Neural progenitor cell (in vitro differentiated cells): ENCODE results near the gene AP3B2. TPM values are rescaled to one million over a fixed set of nuclear protein-coding genes. Genes with fewer than 3 reads are reported as not detected.

Experiments
- DNase-seq: peaks from one replicate; pipeline ENCODE4 v3.0.0-alpha.2; 2016; ENCODE audit warnings: low spot score
- H2AFZ ChIP-seq: fragments of 200-600 bp; sonication (generic); replicated peaks from 2 replicates; pipeline ENCODE4 v1.6.1; 2016; ENCODE audit warnings: antibody characterized with exemption
- H3F3A ChIP-seq: fragments of 200-600 bp; sonication (generic); 2 replicates; pipeline ENCODE4 v1.6.1; 2016; ENCODE audit warnings: antibody characterized with exemption, low read depth
- H3K27ac ChIP-seq: fragments of 200-600 bp; sonication (generic); 2 replicates; pipeline ENCODE4 v1.5.1; 2016; ENCODE audit warnings: mild to moderate bottlenecking
- H3K27me3 ChIP-seq: fragments of 200-600 bp; sonication (generic); 2 replicates; pipeline ENCODE4 v1.6.1; 2016; ENCODE audit warnings: mild to moderate bottlenecking, moderate library complexity
- H3K36me3 ChIP-seq: fragments of 200-600 bp; sonication (generic); 2 replicates; pipeline ENCODE4 v1.5.1; 2016
- H3K4me1 ChIP-seq: fragments of 200-600 bp; sonication (generic); 2 replicates; pipeline ENCODE4 v1.6.1; 2016; ENCODE audit warnings: mixed run types
- H3K4me2 ChIP-seq: fragments of 200-600 bp; sonication (generic); 2 replicates; pipeline ENCODE4 v1.6.1; 2016
- H3K4me3 ChIP-seq: fragments of 200-600 bp; sonication (generic); 2 replicates; pipeline ENCODE4 v1.5.1; 2016
- H3K79me2 ChIP-seq: fragments of 200-600 bp; sonication (generic); 2 replicates; pipeline ENCODE4 v1.6.1; 2016; ENCODE audit warnings: low read depth
- H3K9ac ChIP-seq: fragments of 200-600 bp; sonication (generic); 2 replicates; pipeline ENCODE4 v1.6.1; 2016
- H3K9me3 ChIP-seq: fragments of 200-600 bp; sonication (generic); 2 replicates; pipeline ENCODE4 v1.5.1; 2016; ENCODE audit warnings: low read depth
- H4K20me1 ChIP-seq: fragments of 200-600 bp; sonication (generic); 2 replicates; pipeline ENCODE4 v1.6.1; 2016; ENCODE audit warnings: low read depth
- H3K27ac Mint-ChIP-seq: 3 replicates; pipeline ENCODE4 v1.8.0; 2021; ENCODE audit warnings: mixed read lengths
- H3K27me3 Mint-ChIP-seq: 2 replicates; pipeline ENCODE4 v1.8.0; 2022; ENCODE audit warnings: low read depth, mild to moderate bottlenecking, inconsistent platforms, moderate library complexity, mixed read lengths; ENCODE audit not compliant: insufficient read depth
- H3K36me3 Mint-ChIP-seq: 3 replicates; pipeline ENCODE4 v1.8.0; 2021; ENCODE audit warnings: mixed read lengths
- H3K4me1 Mint-ChIP-seq: 3 replicates; pipeline ENCODE4 v1.8.0; 2021; ENCODE audit warnings: mixed read lengths
- H3K4me3 Mint-ChIP-seq: 3 replicates; pipeline ENCODE4 v1.8.0; 2021; ENCODE audit warnings: mild to moderate bottlenecking, moderate library complexity, mixed read lengths
- H3K9me3 Mint-ChIP-seq: 3 replicates; pipeline ENCODE4 v1.8.0; 2020; ENCODE audit warnings: mixed read lengths
- CTCF ChIP-seq: fragments of 200-600 bp; sonication (generic); IDR thresholded peaks from 2 replicates; pipeline ENCODE4 v1.5.1; 2017; ENCODE audit warnings: antibody characterized with exemption, mild to moderate bottlenecking
- EZH2 ChIP-seq: fragments of 200-600 bp; sonication (generic); IDR thresholded peaks from 2 replicates; pipeline ENCODE4 v1.6.1; 2017; ENCODE audit warnings: antibody characterized with exemption, mild to moderate bottlenecking, moderate library complexity
- EZH2phosphoT487 ChIP-seq: fragments of 200-600 bp; sonication (generic); IDR thresholded peaks from 2 replicates; pipeline ENCODE4 v1.6.1; 2017; ENCODE audit warnings: antibody characterized with exemption
- total RNA-seq: library from RNA; depleted of rRNA; stranded (reverse); fragments of >200 nt; gene quantifications from 2 replicates; pipeline ENCODE4 v1.2.3, GENCODE V29; 2015; ENCODE audit warnings: low replicate concordance

The AP3B2 gene
- total RNA-seq, 1 donor from 2014 or later, result 0.97 TPM

GRCh38 chr15:82656641-82657266, 52.9 kb downstream of the AP3B2 start:
- H3F3A ChIP-seq, result no peaks in the 10 kb centered on the region
- no peak overlapping the region for H3K9ac ChIP-seq
- H3K27ac Mint-ChIP-seq, result no peak overlapping the region
- no peaks in the 10 kb centered on the region for H3K9me3 Mint-ChIP-seq
- no peak overlapping the region for H2AFZ ChIP-seq
- no peaks in the 10 kb centered on the region for H3K4me1 ChIP-seq
- H3K27me3 Mint-ChIP-seq, result peaks cover 17% of the 10 kb centered on the region
- no peak overlapping the region for H3K4me3 Mint-ChIP-seq
- peaks cover 26% of the 10 kb centered on the region for H3K27me3 ChIP-seq
- TF ChIP-seq CTCF (no peak), EZH2phosphoT487 (no peak), EZH2 (no peak)
- no peak for DNase-seq
- H4K20me1 ChIP-seq, result no peaks in the 10 kb centered on the region
- no peak overlapping the region for H3K27ac ChIP-seq
- H3K4me3 ChIP-seq, result no peak overlapping the region
- H3K36me3 Mint-ChIP-seq, result no peaks in the 10 kb centered on the region
- no peaks in the 10 kb centered on the region for H3K36me3 ChIP-seq
- no peak overlapping the region for H3K4me2 ChIP-seq
- no peaks in the 10 kb centered on the region for H3K79me2 ChIP-seq
- no peaks in the 10 kb centered on the region for H3K4me1 Mint-ChIP-seq
- H3K9me3 ChIP-seq, result no peaks in the 10 kb centered on the region

- Mint-ChIP-seq H3K4me3 (no peak overlapping the region), H3K4me1 (no peaks in the 10 kb centered on the region), H3K27me3 (peaks cover 18% of the 10 kb centered on the region), H3K36me3 (no peaks in the 10 kb centered on the region), H3K27ac (no peak overlapping the region), H3K9me3 (no peaks in the 10 kb centered on the region)
- no peak for DNase-seq
- no peaks in the 10 kb centered on the region for H3K36me3 ChIP-seq
- no peak overlapping the region for H2AFZ ChIP-seq
- H3K4me1 ChIP-seq, result no peaks in the 10 kb centered on the region
- H3K4me2 ChIP-seq, result no peak overlapping the region
- H3K27me3 ChIP-seq, result peaks cover 37% of the 10 kb centered on the region
- no peaks in the 10 kb centered on the region for H3F3A ChIP-seq
- no peak overlapping the region for H3K9ac ChIP-seq
- H3K27ac ChIP-seq, result no peak overlapping the region
- no peak for TF ChIP-seq EZH2phosphoT487
- TF ChIP-seq CTCF, result no peak
- no peak for TF ChIP-seq EZH2
- H3K79me2 ChIP-seq, result no peaks in the 10 kb centered on the region
- H4K20me1 ChIP-seq, result no peaks in the 10 kb centered on the region
- H3K9me3 ChIP-seq, result no peaks in the 10 kb centered on the region
- H3K4me3 ChIP-seq, result no peak overlapping the region
Observed at GRCh38 chr15:82655606-82656005, 54.1 kb downstream of the AP3B2 start.

GRCh38 chr15:82653483-82654168, 56.0 kb downstream of the AP3B2 start:
- no peaks in the 10 kb centered on the region for H3K36me3 Mint-ChIP-seq
- no peak overlapping the region for H3K27ac ChIP-seq
- H3K79me2 ChIP-seq, result no peaks in the 10 kb centered on the region
- no peak overlapping the region for H3K4me3 Mint-ChIP-seq
- no peak overlapping the region for H3K4me2 ChIP-seq
- no peak for DNase-seq
- no peak overlapping the region for H3K9ac ChIP-seq
- no peaks in the 10 kb centered on the region for H3K9me3 ChIP-seq
- H2AFZ ChIP-seq, result no peak overlapping the region
- no peaks in the 10 kb centered on the region for H3K4me1 ChIP-seq
- H3K4me3 ChIP-seq, result no peak overlapping the region
- peaks cover 57% of the 10 kb centered on the region for H3K27me3 ChIP-seq
- no peaks in the 10 kb centered on the region for H3K9me3 Mint-ChIP-seq
- H3K27ac Mint-ChIP-seq, result no peak overlapping the region
- no peaks in the 10 kb centered on the region for H4K20me1 ChIP-seq
- peaks cover 34% of the 10 kb centered on the region for H3K27me3 Mint-ChIP-seq
- no peaks in the 10 kb centered on the region for H3K4me1 Mint-ChIP-seq
- H3K36me3 ChIP-seq, result no peaks in the 10 kb centered on the region
- no peaks in the 10 kb centered on the region for H3F3A ChIP-seq
- TF ChIP-seq CTCF (no peak), EZH2phosphoT487 (no peak), EZH2 (no peak)
